ENCODE data around the gene KRT33A.

DNA sequence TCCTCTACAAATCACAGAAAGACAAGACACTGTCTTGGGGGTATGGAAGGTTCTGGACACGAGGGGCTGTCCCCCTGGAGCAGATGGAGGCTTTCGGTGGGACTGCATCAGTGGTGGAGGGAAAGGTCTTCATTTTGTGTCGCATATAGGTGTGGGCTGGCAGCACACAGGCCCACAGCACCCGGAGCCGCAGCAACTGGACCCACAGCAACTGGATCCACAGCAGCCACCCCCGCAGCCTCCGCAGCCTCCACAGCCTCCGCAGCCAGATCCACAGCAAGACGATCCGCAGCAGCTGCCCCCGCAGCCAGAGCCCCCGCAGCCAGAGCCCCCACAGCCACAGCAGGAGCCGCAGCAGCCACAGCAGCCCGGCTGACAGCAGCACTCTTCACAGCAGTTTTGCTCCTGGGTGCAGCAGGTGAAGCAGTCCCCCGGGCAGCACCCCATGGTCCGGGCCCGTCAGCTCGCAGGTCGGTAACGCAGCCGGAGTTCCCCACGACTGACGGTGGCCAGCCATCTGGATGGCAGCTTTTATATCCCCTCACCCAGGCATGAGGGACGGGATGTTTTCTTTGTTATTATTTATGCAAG lies 35.3 kb downstream of the KRT33A start, which contains the start of gene KRTAP17-1:
- TF ChIP-seq POLR2A (IDR thresholded peaks at IDR 0.05) (no peak), POLR2AphosphoS5 (IDR thresholded peaks at IDR 0.05) (no peak)
- TF ChIP-seq, protein P1, sequence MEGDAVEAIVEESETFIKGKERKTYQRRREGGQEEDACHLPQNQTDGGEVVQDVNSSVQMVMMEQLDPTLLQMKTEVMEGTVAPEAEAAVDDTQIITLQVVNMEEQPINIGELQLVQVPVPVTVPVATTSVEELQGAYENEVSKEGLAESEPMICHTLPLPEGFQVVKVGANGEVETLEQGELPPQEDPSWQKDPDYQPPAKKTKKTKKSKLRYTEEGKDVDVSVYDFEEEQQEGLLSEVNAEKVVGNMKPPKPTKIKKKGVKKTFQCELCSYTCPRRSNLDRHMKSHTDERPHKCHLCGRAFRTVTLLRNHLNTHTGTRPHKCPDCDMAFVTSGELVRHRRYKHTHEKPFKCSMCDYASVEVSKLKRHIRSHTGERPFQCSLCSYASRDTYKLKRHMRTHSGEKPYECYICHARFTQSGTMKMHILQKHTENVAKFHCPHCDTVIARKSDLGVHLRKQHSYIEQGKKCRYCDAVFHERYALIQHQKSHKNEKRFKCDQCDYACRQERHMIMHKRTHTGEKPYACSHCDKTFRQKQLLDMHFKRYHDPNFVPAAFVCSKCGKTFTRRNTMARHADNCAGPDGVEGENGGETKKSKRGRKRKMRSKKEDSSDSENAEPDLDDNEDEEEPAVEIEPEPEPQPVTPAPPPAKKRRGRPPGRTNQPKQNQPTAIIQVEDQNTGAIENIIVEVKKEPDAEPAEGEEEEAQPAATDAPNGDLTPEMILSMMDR (IDR thresholded peaks at IDR 0.05 in 8 of 11, conservative IDR thresholded peaks at IDR 0.05 in 3 of 11), result no peak
